LNCaP clone FGC (cell line): ENCODE data around the gene PANK3.

Experiments used
- DNase-seq: peaks from one replicate; pipeline ENCODE4 v3.0.0-alpha.2; 2011; ENCODE audit warnings: low read depth
- H3K4me3 ChIP-seq: 2 replicates; pipeline ENCODE4 v1.5.1; 2011; ENCODE audit warnings: mild to moderate bottlenecking, low read depth, low read length, control low read depth
- TF ChIP-seq, protein P1 (sequence below): IDR thresholded peaks from 2 replicates; pipeline ENCODE4 v1.5.1; 2012; ENCODE audit warnings: mild to moderate bottlenecking; ENCODE audit not compliant: control insufficient read depth, insufficient read depth; ENCODE audit errors: extremely low read depth

PANK3 gene

DNA sequence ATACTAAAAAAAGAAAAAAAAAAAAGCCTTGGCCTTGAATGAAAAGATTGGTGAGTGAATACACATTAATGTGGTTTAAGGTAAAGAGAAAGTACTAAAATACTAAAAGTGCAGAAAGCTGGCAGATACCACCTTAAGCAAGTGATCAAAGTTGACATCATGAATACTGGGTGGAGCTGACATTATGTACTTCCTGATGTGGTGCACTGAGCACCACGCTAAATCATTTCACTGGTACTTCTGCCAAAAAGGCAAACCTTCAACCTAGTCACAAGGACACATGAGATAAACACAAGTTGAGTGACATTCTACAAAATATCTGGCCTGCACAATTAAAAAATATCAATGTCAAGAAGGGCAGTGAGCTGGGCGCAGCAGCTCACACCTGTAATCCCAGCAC lies 33.8 kb upstream of the PANK3 start:
- no peak for DNase-seq
- TF ChIP-seq, protein P1, sequence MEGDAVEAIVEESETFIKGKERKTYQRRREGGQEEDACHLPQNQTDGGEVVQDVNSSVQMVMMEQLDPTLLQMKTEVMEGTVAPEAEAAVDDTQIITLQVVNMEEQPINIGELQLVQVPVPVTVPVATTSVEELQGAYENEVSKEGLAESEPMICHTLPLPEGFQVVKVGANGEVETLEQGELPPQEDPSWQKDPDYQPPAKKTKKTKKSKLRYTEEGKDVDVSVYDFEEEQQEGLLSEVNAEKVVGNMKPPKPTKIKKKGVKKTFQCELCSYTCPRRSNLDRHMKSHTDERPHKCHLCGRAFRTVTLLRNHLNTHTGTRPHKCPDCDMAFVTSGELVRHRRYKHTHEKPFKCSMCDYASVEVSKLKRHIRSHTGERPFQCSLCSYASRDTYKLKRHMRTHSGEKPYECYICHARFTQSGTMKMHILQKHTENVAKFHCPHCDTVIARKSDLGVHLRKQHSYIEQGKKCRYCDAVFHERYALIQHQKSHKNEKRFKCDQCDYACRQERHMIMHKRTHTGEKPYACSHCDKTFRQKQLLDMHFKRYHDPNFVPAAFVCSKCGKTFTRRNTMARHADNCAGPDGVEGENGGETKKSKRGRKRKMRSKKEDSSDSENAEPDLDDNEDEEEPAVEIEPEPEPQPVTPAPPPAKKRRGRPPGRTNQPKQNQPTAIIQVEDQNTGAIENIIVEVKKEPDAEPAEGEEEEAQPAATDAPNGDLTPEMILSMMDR = no peak
- no peak overlapping the region for H3K4me3 ChIP-seq

DNA sequence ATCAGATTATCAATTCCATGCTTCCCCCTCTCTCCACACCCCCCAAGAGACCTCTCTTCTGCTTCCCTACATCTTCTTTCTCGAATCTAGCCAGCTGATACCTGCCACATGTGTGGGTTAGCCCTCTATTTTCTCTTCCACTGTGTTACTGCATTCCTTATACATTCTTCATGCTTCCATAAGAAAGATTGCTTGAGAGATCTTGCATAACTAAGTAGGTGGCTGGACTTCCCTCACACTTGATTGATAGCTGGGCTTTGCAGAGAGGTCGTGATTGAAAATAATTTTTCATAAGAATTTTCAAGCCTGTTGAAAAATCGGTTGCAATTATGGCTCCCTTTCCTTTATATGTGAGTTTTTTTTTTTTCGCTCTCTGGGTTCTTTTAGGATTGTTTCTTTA lies 33.0 kb upstream of the PANK3 start:
- H3K4me3 ChIP-seq = no peak overlapping the region
- no peak for DNase-seq
- TF ChIP-seq, protein P1 = no peak

DNA sequence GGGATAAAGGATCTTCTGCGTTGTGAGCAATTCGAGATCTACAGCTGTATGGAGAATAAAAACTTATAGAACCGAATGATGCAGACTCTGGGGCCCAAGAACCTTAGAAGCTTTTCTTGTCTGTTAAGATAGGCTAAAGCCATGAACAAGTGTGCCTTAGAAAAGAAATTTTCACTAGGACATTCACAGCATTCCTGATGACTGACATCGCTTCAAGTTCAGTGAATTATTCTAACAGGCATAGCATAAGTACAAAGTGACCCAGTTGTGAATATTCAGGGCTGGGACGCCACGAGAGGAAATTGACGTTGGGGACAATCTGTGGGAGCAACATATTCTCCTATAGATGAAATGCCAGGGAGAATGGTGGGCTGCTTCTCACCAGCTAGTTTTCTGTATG lies 32.0 kb upstream of the PANK3 start:
- TF ChIP-seq, protein P1 = no peak
- no peak for DNase-seq
- H3K4me3 ChIP-seq = no peak overlapping the region

DNA sequence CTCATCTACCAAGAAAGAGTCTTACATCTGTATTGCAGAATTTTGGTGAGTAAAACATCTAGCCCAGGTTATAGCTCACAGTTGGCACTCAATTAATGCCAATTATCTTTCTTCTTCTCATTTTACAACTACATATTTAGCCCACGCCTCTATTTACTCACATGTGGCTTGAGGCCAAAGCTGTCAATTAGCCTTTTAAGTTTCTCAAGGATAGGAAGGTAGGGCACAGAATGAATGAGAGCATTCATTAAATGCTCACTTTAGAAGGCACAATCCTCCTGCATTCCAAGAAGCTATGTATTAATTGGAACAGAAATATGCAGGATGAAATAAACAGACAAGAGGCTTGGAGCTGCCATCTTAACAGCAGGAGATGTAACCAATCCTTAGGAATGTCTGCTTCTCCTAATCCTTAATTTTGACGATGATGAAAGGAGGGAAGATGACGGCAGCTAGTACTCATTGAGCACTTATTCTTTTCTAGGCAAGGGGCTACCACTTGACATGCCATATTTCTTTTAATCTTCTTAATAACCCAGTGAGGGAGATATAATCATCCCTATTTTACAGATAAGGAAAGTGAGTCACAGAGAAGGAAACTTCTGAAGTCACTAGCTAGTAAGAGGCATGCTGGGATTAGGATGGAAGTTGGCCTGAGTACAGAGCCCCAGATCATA lies 30.8 kb upstream of the PANK3 start:
- no peak overlapping the region for H3K4me3 ChIP-seq
- TF ChIP-seq, protein P1 = no peak
- no peak for DNase-seq

DNA sequence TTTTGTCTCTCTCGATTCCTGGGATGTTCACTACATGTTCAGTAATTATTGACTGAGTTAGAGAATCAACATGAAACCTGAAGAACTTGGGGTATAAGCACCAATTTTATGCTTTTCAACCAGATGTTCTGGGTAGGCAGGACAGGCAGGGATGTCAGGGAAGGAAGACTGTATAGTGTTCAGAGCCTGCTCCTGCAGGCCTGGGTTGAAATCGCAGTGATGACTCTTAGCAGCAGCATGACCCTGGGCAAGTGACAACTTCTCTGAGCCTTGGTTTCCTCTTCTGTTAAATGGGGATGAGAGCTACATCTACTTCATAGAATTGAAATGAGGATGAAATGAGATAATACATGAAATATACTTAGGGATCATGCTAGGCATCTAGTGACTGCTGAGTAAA lies 29.7 kb upstream of the PANK3 start:
- H3K4me3 ChIP-seq = no peak overlapping the region
- TF ChIP-seq, protein P1 = no peak

DNA sequence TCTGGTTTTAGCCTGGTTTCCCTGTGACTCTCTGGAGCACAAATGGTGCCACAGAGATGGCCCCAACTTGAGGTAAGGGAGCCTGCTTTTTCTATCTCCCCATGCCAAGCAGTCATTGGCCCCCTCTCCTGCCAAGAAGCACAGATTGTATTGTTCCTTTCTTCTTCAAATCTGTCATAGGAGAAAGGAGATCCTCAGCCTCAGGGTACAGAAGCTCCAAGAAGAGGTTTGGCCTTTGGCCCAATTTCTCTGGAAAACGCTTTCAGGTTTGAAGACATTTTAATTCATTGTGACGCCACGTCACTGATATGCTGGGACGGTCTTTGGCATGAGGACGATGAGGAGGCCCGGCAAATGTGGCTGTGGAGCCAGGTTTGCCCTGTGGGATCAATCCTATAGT lies 29.2 kb upstream of the PANK3 start:
- TF ChIP-seq, protein P1 = no peak
- no peak overlapping the region for H3K4me3 ChIP-seq
- DNase-seq = no peak

More for the DNA sequence above, 29.7 kb upstream of the PANK3 start:
- DNase-seq = no peak

DNA sequence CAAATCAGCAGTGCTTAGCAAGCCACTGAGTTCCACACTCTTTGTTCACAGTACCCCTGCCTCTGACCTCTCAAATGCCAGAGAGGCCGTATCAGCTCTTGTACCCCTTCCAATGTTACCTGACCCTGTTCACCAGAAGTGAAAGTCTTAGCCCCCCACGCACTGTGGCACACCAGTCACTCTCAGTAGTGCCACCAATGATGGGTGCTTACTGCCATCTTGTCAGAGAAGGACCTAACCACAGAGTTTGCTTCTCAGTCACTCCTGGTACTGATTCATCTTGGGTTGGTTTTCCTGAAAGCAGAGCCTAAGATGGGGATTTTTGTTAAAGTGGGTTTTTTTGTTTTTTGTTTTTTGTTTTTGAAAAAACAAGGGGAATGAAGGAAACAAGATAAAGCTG lies 28.8 kb upstream of the PANK3 start:
- DNase-seq = no peak
- TF ChIP-seq, protein P1 = no peak
- no peak overlapping the region for H3K4me3 ChIP-seq
